Measurements from ENCODE around the gene TNRC6C. TPM values are rescaled to one million over a fixed set of nuclear protein-coding genes. Genes with fewer than 3 reads are reported as not detected.

Gene TNRC6C
- total and polyA plus RNA-seq, 2 of the 13 experiments (the other 11 are each of a cell fraction or from before 2014, with no cell fraction given), result 0.66 to 4.9 TPM

GRCh38 chr17:78105551-78105950, 147.0 kb downstream of the TNRC6C start (continued):
- TF ChIP-seq ZHX1 (CRISPR knock-in tag; IDR thresholded peaks at IDR 0.05; ENCODE audit: low read depth) (no peak), YEATS2 (CRISPR knock-in tag; IDR thresholded peaks at IDR 0.05; ENCODE audit: borderline replicate concordance) (no peak), SYNCRIP (IDR thresholded peaks at IDR 0.05; ENCODE audit: insufficient read depth, low read depth, low read length) (no peak), ZNF230 (CRISPR knock-in tag; IDR thresholded peaks at IDR 0.05) (no peak), ZBTB37 (CRISPR knock-in tag; IDR thresholded peaks at IDR 0.05) (no peak), SAP130 (CRISPR knock-in tag; IDR thresholded peaks at IDR 0.05; ENCODE audit: low read depth) (peak; percentile 70), KDM2A (CRISPR knock-in tag; IDR thresholded peaks at IDR 0.05; ENCODE audit: borderline replicate concordance, low read depth) (peak; percentile 56; the same call in 1 of the 2 replicates), ZSCAN5A (CRISPR knock-in tag; IDR thresholded peaks at IDR 0.05; ENCODE audit: borderline replicate concordance) (no peak), GABPA (IDR thresholded peaks at IDR 0.05; ENCODE audit: low read depth, low read length) (no peak), GABPA (CRISPR knock-in tag; IDR thresholded peaks at IDR 0.05; ENCODE audit: low read depth) (no peak), ZNF335 (CRISPR knock-in tag; IDR thresholded peaks at IDR 0.05) (no peak), ARID4A (CRISPR knock-in tag; IDR thresholded peaks at IDR 0.05; ENCODE audit: borderline replicate concordance) (no peak; the same call in 1 of the 2 replicates), TCF12 (IDR thresholded peaks at IDR 0.05) (no peak), TCF12 (CRISPR knock-in tag; IDR thresholded peaks at IDR 0.05) (no peak), ZNF543 (CRISPR knock-in tag; IDR thresholded peaks at IDR 0.05) (no peak), RFX3 (CRISPR knock-in tag; IDR thresholded peaks at IDR 0.05) (no peak), TMF1 (CRISPR knock-in tag; IDR thresholded peaks at IDR 0.05; ENCODE audit: low read depth) (no peak), ZBTB25 (CRISPR knock-in tag; IDR thresholded peaks at IDR 0.05) (no peak), ZNF225 (CRISPR knock-in tag; IDR thresholded peaks at IDR 0.05) (no peak), ATRX (CRISPR knock-in tag; IDR thresholded peaks at IDR 0.05; ENCODE audit: borderline replicate concordance) (no peak)
